NCI-H510A treated with DMSO at 0.1 percent for 48 hours (cell line): ENCODE data around the gene OVCH1.
"Not testable (repeated sequence)": the region's sequence is repeated elsewhere in the genome, so short reads cannot be mapped to it uniquely, and the experiment has no call there.

Source experiments
- DNase-seq: peaks from one replicate; lab custom pipeline; 2025; lab: John Stamatoyannopoulos, UW

Gene OVCH1

DNA sequence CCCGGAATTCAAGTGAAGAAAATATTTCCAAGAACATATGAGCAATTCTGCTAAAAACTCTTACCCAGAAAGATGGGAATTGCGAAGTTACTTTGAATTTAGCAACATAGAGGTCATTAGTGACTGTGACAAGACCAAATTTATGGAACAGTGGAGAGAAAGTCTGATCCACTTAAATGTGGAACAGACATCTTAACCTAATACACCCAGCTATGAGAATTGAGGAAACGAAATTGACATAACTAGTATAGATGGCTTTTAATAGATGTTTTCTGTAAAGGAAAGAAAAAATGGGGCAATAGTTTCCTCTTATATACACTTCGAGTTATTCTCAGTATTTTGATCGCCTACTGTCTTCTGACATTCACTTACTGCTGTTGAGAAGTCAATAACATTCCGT, 4.6 kb downstream of the OVCH1 start:
- DNase-seq = no peak

- no peak for DNase-seq
These were observed 10.5 kb downstream of the OVCH1 start for GRCh38 chr12:29486972-29487371.

DNA sequence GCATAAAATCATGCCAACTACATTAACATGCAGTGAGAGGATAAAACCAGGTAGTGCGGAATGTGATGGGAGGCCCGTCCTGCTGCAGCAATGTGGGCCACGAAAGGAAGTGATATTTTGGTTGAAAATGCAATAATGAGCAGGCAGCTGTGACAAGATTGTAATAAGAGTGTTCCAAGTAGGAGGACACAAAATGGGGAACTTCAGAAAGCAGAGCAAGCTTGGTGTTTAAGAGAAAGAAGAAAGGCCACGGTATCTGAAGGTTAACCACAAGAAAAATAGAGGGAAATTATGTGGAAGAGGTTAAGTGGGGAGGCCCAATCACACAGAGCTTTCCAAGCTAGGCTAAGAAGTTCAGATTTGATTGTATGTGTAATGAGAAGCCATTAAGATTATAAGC, 34.3 kb downstream of the OVCH1 start:
- DNase-seq = no peak

DNA sequence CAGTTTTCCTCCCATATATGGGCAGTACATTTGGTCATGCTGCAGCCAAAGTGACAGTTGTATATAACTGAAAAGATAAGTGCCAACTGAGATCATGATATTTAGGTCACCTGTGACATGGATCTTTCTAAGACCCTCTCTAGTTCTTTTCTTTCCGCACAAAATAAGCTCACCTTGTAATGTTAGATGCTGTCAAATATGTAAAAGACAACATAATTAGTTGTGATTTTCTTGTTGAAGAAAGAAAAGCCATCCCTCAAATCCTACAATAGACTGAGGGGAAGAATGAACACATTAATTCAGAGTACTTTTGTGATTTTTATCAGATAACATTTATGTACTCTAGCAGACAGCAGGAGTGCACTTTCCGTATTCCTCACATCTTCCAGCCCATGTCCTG, 37.4 kb downstream of the OVCH1 start:
- no peak for DNase-seq

- DNase-seq = no peak
These were observed 42.4 kb downstream of the OVCH1 start for GRCh38 chr12:29455087-29455486.

- DNase-seq = no peak
These were observed 45.6 kb downstream of the OVCH1 start for GRCh38 chr12:29451888-29452287.

- no peak for DNase-seq
These were observed 49.3 kb downstream of the OVCH1 start for GRCh38 chr12:29448157-29448556.

GRCh38 chr12:29447285-29447975, 50.1 kb downstream of the OVCH1 start:
- DNase-seq = no peak

GRCh38 chr12:29439506-29439905, 58.0 kb downstream of the OVCH1 start:
- DNase-seq = no peak

GRCh38 chr12:29438752-29439408, 58.6 kb downstream of the OVCH1 start:
- DNase-seq = no peak

- no peak for DNase-seq
These were observed 59.9 kb downstream of the OVCH1 start for GRCh38 chr12:29437575-29437974.

GRCh38 chr12:29436815-29437214, 60.7 kb downstream of the OVCH1 start:
- not testable (repeated sequence) for DNase-seq

- no peak for DNase-seq
These were observed 66.0 kb downstream of the OVCH1 start for GRCh38 chr12:29431513-29431912.

DNA sequence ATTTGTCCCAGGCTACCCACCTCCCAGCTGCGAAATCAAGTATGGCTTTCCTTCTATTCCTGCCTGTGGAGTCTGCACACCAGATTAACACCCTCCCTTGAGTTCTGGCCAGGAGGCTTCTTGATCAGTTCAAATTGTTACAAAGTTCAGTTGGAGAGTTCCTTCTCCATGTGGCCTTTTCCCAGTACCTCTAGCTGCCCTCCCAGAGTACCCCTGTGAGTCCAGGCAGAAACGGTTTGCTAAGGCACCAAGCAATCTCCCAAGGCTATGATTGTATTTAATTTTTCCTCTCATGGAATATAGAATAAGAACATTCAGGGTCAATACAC, 66.8 kb downstream of the OVCH1 start:
- DNase-seq = no peak

GRCh38 chr12:29429999-29430715, 67.3 kb downstream of the OVCH1 start:
- DNase-seq = no peak

- DNase-seq = no peak
These were observed 68.9 kb downstream of the OVCH1 start for GRCh38 chr12:29428633-29429032.

DNA sequence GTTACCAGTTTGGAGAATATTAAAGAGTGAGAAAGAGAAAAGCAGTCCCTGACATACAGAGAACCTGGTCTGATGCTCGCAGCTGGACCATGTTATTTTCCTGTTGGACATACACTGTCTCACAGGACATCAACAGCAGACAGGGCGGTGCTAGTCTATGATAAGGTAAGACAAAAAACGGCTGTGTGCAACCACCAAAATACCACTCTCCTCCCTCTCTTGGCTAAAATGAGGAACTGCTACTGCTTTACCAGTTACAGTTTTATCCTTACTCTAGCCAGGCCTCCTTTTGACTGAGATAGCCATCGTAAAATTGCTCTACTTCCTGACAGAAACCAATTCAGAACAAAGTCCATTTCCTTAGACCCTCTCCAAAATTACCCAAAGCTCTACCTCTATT, 69.5 kb downstream of the OVCH1 start:
- DNase-seq = no peak

- DNase-seq = no peak
These were observed 71.0 kb downstream of the OVCH1 start for GRCh38 chr12:29426498-29426897.

- DNase-seq = no peak
These were observed 71.8 kb downstream of the OVCH1 start for GRCh38 chr12:29425722-29426121.

- DNase-seq = no peak
These were observed 80.7 kb downstream of the OVCH1 start for GRCh38 chr12:29416748-29417147.

- DNase-seq = no peak
These were observed 82.4 kb downstream of the OVCH1 start for GRCh38 chr12:29415111-29415510.

GRCh38 chr12:29414368-29414767, 83.1 kb downstream of the OVCH1 start:
- DNase-seq = no peak

DNA sequence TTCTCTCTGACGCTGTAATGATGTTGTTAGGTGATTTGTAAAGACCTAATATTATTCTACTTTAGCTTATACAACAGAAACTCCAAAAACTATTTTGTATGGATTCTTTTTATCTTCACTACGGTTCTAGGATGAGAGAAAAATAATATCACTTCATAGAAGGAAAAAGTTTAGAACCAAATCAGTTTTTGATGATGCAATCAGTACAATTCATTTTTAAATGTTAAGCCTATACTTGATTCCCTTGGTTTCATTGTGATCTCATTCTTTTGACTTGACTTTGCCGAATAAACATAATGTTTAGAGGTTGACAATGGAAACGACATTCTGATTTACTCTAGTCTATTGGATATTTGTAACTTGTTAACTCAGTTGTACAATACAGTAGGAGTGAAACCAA, 91.9 kb downstream of the OVCH1 start:
- DNase-seq = no peak
